Ascending aorta (tissue), 2 donors: ENCODE measurements around the gene BRS3. TPM values are rescaled to one million over a fixed set of nuclear protein-coding genes. Genes with fewer than 3 reads are reported as not detected.
A peak's percentile ranks its signal among the peaks of the same experiment; 100 is the strongest.

Source experiments
- DNase-seq, 2 donors: peaks; one replicate each; pipeline ENCODE4 v3.0.0-alpha.2; 2019; ENCODE audit warnings: low spot score in 2 of 2
- H3K27ac ChIP-seq, 2 donors: fragments of 200-600 bp; sonication (generic); one replicate each; pipeline ENCODE4 v1.5.1; 2016 to 2017; ENCODE audit warnings: mild to moderate bottlenecking in 1 of 2
- H3K27me3 ChIP-seq: fragments of 200-600 bp; sonication (generic); one replicate; pipeline ENCODE4 v1.5.1; 2017
- H3K36me3 ChIP-seq, 2 donors: fragments of 200-600 bp; sonication (generic); one replicate each; pipeline ENCODE4 v1.5.1; 2016
- H3K4me1 ChIP-seq, 2 donors: fragments of 200-600 bp; sonication (generic); one replicate each; pipeline ENCODE4 v1.5.1; 2016 to 2017; ENCODE audit warnings: mild to moderate bottlenecking in 1 of 2
- H3K4me3 ChIP-seq, 2 donors: fragments of 200-600 bp; sonication (generic); one replicate each; pipeline ENCODE4 v1.5.1; 2016 to 2017; ENCODE audit warnings: mild to moderate bottlenecking in 1 of 2
- H3K9me3 ChIP-seq, 2 donors: fragments of 200-600 bp; sonication (generic); one replicate each; pipeline ENCODE4 v1.5.1; 2016
- intact Hi-C: fragments of 100-400 bp; cut with DNase I; formaldehyde crosslinking; loops from one replicate; pipeline ENCODE4 v1.15.1; 2023
- total RNA-seq: library from RNA; depleted of rRNA; stranded (reverse); fragments of >200 nt; gene quantifications from one replicate; pipeline ENCODE4 v1.1.0, GENCODE V29; 2016
- TF ChIP-seq, protein P1 (sequence below), 3 experiments: fragments of 200-600 bp in 2 of 3; fragments of 450-650 bp in 1 of 3; sonication (generic) in 2 of 3; IDR thresholded peaks; one replicate each; pipeline ENCODE4 v1.5.1; 2016 to 2019; ENCODE audit warnings: antibody characterized with exemption in 3 of 3, mild to moderate bottlenecking in 1 of 3, moderate library complexity in 1 of 3

The BRS3 gene
- total RNA-seq, 1 donor from 2014 or later: not detected

GRCh38 chrX:136491832-136492231 is 4.1 kb downstream of the BRS3 start:
- intact Hi-C loops: loop anchor here (10.0 kb wide), 2 partner anchors 273 to 433 kb away; no protein-coding TSS in a partner anchor

DNA sequence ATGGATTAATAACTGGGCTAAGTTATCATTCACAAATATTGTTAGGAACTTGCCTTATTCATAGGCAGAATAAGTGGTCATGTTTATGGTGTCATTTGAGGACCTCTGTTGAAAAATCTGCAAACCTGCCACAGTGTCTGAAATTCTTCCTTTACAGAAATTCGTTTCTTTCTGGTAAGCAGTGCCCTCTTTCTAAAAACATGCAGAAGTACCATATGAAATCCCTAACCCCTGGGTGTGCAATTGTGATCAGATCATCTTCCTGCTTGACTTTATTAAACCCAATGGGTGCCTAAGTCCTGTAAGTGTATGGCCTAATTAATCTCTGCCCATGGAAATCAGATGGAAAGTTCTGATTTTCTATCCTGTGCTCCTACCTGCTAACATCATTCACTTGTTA is 5.3 kb downstream of the BRS3 start:
- H3K9me3 ChIP-seq: no peaks in the 10 kb centered on the region
- H3K36me3 ChIP-seq: no peaks in the 10 kb centered on the region
- H3K27ac ChIP-seq: no peak overlapping the region
- peaks cover 4% of the 10 kb centered on the region for H3K27me3 ChIP-seq
- intact Hi-C loops: loop anchor here (10.0 kb wide), 2 partner anchors 272 to 432 kb away; no protein-coding TSS in a partner anchor
- TF ChIP-seq, protein P1, sequence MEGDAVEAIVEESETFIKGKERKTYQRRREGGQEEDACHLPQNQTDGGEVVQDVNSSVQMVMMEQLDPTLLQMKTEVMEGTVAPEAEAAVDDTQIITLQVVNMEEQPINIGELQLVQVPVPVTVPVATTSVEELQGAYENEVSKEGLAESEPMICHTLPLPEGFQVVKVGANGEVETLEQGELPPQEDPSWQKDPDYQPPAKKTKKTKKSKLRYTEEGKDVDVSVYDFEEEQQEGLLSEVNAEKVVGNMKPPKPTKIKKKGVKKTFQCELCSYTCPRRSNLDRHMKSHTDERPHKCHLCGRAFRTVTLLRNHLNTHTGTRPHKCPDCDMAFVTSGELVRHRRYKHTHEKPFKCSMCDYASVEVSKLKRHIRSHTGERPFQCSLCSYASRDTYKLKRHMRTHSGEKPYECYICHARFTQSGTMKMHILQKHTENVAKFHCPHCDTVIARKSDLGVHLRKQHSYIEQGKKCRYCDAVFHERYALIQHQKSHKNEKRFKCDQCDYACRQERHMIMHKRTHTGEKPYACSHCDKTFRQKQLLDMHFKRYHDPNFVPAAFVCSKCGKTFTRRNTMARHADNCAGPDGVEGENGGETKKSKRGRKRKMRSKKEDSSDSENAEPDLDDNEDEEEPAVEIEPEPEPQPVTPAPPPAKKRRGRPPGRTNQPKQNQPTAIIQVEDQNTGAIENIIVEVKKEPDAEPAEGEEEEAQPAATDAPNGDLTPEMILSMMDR (IDR thresholded peaks at IDR 0.05): no peak
- H3K4me3 ChIP-seq: no peak overlapping the region
- no peak for DNase-seq
- no peaks in the 10 kb centered on the region for H3K4me1 ChIP-seq

More at GRCh38 chrX:136491832-136492231, 4.1 kb downstream of the BRS3 start:
- no peak overlapping the region for H3K27ac ChIP-seq
- H3K4me1 ChIP-seq: no peaks in the 10 kb centered on the region
- peaks cover 4% of the 10 kb centered on the region for H3K27me3 ChIP-seq
- DNase-seq: no peak
- no peaks in the 10 kb centered on the region for H3K9me3 ChIP-seq
- TF ChIP-seq, protein P1 (IDR thresholded peaks at IDR 0.05): no peak
- H3K36me3 ChIP-seq: no peaks in the 10 kb centered on the region
- H3K4me3 ChIP-seq: no peak overlapping the region

GRCh38 chrX:136495043-136495442 is 7.3 kb downstream of the BRS3 start:
- Histone ChIP-seq H3K36me3 (no peaks in the 10 kb centered on the region), H3K4me3 (no peak overlapping the region), H3K27ac (no peak overlapping the region), H3K4me1 (no peaks in the 10 kb centered on the region), H3K9me3 (no peaks in the 10 kb centered on the region), H3K27me3 (peaks cover 4% of the 10 kb centered on the region)
- intact Hi-C loops: loop anchor here (5.0 to 10.0 kb wide), 5 partner anchors 228 to 523 kb away; partner anchors contain the start of gene MMGT1
- TF ChIP-seq, protein P1 (IDR thresholded peaks at IDR 0.05): no peak
- no peak for DNase-seq

- H3K36me3 ChIP-seq: peaks cover 0 to 5% of the 10 kb centered on the region in 2 donors
- peak overlapping the region; percentile 86 to 93 for H3K27ac ChIP-seq
- H3K27me3 ChIP-seq: peaks cover 4% of the 10 kb centered on the region
- intact Hi-C loops: loop anchor here (5.0 to 10.0 kb wide), 5 partner anchors 229 to 524 kb away; partner anchors contain the start of gene MMGT1
- TF ChIP-seq, protein P1 (IDR thresholded peaks at IDR 0.05): no peak
- H3K4me3 ChIP-seq: peak overlapping the region; percentile 58 to 75
- DNase-seq: no peak
- no peaks in the 10 kb centered on the region for H3K9me3 ChIP-seq
- H3K4me1 ChIP-seq: no peaks in the 10 kb centered on the region
These were observed 8.5 kb downstream of the BRS3 start for GRCh38 chrX:136496186-136496763.

DNA sequence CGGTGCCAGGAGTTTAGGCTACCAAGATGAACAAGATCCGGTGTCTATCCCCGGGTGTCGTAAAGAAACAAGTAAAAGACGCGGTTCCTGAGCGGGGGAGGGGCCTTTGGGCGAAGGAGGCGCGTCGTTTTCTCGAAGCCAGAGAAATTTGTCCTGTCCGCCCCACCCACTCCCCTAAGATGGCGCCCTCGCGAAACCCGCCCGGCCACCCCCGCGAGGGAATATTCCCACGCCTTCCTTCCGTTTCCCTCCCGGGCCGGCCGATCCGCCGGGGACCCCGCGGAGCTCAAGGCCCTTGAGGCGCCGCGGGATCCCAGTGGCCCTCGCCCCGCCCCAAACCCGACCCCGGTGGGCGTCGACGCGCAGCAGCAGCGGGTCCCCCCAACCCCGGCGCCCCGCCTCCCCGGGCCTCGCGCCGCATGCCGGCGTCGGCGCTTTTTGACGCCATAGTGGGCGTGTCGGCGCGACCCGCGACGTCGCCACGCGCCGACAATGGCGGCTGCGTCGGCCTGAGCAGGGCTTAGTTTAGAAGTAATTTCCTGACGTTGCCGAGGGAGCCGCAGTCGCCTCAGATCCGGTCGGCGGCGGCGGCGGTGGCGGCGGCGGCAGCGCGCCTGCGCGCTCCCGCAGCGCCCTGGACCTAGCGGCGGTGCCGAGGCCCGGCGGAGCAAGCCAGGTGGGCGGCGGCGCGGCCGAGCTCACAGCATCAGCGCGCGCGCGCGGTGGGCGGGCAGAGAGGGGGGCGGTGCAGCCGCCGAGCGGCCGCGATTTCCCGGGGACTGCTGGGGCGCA is 9.2 kb downstream of the BRS3 start:
- peaks cover 3% of the 10 kb centered on the region for H3K27me3 ChIP-seq
- intact Hi-C loops: loop anchor here (5.0 to 10.0 kb wide), 5 partner anchors 230 to 525 kb away; partner anchors contain the start of gene MMGT1
- TF ChIP-seq, protein P1 (IDR thresholded peaks at IDR 0.05): peak in 1 of 3 experiments; percentile 3

More for the DNA sequence above, 9.2 kb downstream of the BRS3 start:
- peak overlapping the region; percentile 58 to 75 for H3K4me3 ChIP-seq
- DNase-seq: peak; percentile 49 to 93
- H3K9me3 ChIP-seq: no peaks in the 10 kb centered on the region
- peak overlapping the region; percentile 86 to 93 for H3K27ac ChIP-seq
- no peaks in the 10 kb centered on the region for H3K4me1 ChIP-seq
- H3K36me3 ChIP-seq: peaks cover 0 to 10% of the 10 kb centered on the region in 2 donors
